ENCODE measurements around the gene C2orf49.

The C2orf49 gene

DNA sequence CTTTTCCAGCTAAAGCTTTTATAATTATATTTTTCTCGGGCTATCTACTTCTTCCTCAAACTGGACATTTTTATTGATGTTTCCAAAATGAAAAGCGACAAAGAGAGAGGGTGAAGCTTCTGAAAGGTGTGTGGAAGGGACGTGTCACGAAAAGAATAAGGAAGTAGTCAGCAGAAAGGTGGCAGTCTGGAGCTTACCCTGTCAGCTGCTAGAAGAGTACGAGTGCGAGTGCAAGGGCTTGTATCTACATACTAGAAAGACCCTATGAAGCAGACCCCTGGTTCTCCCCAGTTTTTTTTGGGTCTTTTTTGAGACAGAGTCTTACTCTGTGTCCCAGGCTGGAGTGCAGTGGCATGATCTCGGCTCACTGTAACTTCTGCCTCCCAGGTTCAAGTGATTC lies 46.9 kb downstream of the C2orf49 start:
- no peak for DNase-seq

DNA sequence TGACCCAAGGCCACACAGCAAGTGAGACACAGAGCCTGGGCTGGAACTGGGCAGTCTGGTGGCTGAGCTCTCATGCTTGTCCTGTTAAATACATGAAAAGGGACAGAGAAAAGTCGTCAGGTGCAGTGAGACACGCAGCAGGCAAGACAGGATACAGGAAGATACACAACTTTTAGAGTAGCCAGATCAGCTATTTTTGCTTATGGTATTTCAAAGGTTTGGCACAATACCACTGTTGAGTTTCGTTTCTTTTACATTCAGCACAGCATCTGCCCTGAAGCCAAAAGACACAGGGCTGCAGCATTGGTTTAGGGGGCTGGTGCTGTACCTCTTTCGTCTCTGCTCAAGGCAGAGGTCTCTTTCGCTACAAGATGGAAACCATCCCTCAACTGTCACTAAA lies 47.5 kb downstream of the C2orf49 start:
- no peak for DNase-seq

DNA sequence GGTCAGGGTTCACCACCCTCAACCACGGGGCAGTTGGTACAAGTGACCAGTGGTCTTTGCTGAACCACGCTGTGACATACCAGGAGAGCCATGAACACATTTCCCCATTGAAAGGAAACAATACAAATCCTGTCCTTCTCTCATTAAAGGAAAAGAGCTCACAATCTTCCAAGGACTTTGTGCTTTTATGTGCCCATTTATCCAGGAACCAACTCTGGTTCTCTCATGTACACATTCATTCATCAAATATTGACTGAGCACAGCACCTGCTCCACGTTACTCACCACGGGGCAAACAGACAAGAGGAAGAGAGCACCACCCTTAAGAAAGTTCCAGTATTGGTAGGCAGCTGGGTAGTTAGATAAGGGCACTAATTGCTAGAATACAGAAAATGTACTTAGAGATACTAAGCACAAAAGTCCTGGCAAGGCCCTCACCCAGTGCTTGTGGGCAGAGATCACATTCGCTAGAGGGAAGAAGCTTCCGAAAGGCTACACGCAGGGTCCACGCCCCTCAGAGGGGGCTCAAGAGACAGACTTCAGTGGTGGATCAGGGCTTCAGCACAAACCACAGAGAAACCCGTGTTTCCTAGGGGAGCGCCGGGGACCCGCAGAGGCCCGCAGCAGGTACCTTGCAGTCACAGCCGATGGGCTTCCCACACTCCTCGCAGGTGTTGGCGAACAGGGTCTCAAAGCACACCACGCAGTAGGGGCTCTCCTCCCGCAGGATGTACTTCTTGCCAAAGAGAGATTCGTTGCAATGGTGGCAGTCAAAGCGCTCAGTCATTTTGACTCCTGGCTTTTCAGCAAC lies 48.6 kb downstream of the C2orf49 start:
- no peak for DNase-seq

DNA sequence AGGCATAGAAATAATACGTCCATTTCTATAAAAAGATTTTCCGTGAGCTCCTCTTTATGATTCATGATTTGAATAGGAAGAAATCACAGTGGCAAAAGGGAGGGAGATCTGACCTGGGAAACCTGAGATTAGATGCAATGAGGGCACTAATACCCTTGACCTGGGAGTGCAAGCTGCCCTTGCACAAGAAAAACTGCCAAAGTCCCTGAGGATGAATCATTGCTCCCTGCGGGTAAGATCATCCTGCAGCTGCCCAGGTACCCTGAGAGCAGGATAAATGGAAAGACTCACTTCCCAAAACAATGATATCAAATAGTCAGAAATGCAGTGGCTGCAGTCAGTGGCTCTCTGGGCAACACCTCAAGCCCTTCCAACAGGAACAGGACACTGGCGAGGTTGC lies 49.9 kb downstream of the C2orf49 start:
- DNase-seq, result no peak

DNA sequence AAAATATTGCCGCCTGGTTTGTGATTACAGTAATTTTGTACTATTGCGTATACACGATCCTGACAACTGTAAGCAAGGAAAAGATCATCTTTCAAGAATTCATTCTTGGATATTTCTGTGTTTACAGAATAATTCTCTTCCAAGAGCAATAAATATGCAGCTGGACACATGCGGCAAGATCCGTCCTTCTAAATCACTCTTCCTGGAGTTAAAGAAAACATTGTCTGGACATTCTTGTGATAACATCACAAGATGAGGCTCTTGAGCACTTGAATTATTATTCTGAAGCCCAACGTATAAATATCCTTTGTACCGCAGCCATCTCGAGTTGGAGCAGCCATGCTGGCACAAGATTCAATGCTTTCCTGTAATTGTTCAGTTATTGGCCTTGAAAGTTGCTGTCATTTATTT lies 51.6 kb downstream of the C2orf49 start:
- DNase-seq, result no peak

DNA sequence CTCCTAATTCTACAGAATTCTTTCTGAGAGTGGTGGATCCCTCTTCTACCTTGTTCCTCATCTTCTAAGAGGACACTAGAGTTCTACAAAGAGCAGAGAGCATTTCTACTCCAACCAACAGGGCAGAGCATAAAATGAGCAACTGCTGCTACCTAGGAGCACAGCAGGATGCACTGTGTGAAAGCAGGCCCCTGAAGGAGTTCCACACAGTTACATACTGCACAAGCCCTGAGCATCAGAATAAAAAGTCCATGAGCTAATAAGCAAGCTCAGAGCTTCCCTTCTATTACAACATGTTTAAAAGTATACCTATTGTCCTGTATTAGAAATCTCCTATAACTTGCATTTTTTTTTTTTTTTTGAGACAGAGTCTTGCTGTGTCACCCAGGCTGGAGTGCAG lies 53.1 kb downstream of the C2orf49 start:
- no peak for DNase-seq

DNA sequence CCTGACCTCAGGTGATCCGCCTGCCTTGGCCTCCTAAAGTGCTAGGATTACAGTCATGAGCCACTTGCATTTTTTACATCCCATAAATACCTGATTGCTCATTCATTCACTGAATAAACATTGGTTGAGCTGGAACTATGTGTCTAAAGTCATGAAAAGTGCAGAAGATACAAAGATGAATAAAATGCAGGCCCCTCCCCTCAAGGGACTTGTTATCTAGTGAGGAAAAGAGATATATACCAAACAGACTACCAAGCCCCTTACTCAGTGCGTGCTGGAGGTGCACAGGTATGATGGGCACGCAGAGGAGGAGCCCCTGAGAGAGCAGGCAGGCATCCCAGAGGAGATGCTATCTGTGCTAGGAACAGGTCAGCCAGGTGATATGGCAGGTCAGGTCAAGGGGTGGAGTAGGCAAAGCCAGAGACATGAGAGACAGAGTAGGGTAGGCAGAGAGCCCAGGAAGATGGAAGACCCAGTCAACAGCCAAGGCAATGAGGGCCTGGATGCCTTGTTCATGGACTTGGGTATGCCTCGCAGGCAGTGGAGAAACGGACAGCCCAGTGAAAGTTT lies 53.8 kb downstream of the C2orf49 start:
- DNase-seq, result no peak

DNA sequence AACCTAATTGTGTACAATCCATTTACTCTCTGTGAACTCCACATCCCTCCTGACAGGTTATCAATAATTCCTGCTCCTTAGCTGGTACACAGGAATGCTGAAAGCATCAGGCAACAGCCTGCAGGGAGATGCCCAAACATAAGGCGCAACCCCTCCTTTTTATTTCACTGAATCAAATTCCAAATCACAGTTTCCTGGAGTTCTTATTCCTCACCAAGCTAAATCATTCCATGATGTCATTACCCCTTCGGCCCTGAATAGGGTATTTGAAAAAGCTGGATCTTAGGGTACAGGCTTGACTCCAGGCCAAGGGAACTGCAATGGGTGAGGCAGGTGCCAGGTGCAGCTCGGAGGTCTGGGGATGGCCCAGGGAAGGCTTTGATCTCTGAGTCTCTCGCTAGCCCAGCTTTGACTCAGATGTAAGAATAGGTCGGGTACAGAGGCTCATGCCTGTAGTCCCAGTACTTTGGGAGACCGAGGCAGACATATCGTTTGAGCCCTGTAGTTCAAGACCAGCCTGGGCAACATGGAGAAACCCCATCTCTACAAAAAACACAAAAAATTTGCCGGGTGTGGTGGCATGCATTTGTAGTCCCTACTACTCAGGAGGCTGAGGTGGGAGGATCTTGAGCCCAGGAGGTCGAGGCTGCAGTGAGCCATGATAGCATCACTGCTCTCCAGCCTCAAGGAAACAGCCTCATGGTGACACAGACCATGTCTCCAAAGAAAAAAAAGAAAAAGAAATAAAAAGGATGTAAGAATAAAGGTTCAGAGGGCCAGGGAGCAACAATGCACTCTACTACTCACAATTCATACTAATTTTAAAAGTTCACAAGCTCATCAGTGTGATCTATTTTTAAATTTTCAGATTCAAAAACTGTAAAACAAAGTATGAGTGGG lies 54.7 kb downstream of the C2orf49 start:
- no peak for DNase-seq

DNA sequence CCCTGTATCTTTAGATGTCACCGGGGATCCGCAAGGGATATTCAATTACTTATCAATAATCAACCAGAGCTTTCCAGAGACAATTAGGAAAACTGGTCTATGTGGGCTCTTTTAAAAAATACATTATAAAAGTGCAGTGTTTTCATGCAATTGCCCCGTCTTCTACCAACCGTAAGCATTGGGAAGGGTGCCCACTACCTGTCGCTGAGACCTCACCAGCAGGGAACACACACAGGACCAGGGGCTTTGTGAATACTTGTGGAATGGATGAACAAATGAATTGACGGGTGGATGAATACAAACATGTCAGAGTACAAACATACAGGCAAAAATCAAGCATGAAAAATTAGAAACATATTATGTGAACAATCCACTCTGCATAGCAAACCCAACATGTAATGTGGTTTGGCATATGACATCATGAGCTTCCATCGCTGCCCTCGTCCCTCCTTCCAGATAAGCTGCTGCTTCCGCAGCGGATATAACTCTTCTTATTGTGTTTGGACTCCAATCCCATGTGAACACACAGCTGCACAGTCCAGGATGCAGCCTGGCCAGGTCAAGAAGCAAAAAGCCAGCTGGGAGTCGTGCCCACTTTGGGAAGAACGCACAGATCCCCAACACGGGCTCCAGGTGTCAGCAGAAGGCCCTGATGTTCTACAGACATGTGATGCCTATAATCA lies 56.2 kb downstream of the C2orf49 start:
- no peak for DNase-seq

DNA sequence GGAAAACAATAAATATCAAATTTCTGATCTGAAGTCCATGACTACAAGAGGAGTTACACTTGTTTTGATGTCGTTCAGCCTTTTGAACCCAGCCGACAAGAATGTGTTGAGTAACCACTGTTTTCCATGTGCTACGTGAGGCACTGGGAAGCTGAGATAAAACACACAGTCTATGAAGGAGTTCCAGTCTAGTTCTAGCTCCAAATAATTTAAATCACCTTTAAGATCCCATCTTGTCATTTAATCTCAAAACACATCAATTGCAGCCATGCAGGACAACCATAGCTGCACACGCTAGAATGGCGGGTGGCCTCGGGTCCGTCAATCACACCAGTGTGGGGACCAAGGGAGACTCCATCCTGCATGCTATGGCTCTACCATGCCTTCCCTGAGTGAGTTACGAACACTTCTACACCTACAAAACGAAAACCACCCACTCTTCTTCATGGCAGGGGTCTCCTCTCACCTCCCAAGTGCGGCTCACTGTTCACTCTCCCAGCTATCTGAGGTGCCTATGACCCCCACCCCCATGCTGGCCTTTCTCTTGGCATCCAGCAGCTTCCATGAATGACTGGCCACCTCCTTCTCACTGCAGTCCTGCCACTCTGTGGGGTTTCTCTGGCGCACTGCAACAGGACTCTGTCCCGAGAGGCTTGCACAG lies 57.7 kb downstream of the C2orf49 start:
- no peak for DNase-seq

DNA sequence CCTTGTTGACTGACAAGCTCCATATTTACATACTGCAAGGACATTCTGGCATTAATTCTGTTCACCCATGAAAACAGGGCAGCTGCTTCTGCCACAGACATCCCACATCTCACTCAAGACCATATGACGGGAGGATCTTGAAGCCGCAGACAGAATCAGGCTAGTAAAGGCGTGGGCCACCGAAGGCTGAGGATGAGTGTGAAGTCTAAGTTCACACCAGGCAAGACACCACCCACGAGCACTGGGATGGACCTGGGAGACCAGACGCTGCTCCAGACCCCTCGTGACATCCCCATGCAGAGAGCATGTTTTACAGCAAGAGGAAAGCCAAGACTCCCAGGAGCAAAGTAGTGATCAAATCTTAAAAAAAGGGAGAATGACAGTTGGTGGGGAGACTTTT lies 58.4 kb downstream of the C2orf49 start:
- DNase-seq, result no peak

DNA sequence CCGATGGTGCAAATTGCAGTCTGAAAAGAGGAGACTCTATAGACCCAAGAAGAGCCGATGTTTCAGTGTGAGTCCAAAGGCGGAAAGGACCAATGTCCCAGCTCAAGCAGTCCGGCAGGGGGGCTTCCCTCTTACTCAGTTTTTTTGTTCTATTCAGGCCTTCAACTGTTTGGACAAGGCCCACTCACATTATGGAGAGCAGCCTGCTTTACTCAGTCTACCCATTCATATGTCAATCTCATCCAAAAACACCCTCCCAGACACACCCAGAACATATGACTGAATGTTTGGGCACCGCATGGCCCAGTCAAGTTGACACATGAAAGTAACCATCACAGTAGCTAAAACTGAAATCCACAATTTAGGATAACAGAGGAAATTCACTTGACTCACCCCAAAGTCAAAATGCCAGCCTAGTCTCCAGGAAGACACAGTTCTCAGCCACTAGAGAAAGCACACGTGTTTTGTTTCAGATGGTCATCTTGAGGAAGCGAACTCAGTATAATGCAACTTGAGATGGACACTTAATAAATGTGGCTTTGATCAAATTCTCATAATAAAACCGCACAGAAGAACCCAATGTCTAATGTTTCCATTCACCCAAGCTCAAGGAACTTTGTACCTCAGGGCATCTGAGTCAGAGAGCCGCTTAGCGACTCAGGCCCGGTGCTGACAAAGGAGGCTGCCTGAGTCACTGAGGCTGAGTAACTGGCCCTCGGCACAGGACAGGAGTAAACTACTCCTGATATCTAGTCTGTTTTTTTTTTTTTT lies 59.1 kb downstream of the C2orf49 start:
- DNase-seq, result peak; percentile 63

DNA sequence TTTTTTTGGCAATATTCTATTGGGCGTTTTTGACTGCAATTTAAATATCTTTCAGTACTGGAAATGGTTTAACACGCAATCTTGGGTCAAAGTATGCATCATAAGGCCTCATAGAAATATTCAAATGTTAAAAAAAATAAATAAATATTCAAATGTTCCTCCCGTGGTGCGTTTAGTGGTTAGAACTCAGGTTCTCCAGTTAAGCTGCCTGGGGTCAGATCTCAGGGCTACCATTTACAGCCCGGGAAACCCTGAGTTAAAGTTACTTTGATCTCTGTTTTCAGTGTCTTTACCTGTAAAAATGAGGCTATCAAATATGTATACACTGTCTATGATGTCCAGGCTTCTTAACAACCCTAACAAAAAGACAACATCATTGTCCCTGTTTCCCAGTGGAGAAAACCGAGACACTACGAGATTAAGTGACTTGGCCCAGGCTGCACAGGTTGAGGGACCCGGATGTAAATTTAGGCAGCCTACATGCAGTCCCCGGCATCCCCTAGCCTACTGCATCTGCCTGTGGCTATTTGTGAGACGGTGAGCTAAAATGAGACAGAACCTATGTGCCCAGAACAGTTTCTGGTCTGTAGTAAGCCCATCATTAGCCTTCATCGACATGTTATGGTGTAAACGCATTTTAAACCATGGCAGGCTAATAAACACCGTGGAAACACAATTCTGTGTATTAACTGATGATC lies 59.8 kb downstream of the C2orf49 start:
- DNase-seq, result no peak

DNA sequence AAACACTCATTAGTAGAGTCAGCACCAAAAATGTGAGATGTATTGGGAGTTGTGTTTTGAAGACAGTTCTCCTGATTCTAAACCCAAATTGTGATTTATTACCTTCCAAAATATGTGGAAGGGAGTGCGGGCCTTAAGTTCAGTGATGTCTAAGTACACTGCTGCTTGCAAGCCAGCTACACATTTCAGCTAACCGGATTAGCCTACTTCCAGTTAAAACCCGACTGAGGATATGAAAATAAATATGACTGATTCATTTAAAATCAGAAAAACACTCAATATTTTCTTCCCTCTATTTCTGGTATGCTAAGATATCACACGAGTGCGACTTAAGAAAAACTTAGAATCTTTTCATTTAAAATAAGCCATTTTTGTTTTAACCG lies 60.6 kb downstream of the C2orf49 start:
- DNase-seq, result no peak

DNA sequence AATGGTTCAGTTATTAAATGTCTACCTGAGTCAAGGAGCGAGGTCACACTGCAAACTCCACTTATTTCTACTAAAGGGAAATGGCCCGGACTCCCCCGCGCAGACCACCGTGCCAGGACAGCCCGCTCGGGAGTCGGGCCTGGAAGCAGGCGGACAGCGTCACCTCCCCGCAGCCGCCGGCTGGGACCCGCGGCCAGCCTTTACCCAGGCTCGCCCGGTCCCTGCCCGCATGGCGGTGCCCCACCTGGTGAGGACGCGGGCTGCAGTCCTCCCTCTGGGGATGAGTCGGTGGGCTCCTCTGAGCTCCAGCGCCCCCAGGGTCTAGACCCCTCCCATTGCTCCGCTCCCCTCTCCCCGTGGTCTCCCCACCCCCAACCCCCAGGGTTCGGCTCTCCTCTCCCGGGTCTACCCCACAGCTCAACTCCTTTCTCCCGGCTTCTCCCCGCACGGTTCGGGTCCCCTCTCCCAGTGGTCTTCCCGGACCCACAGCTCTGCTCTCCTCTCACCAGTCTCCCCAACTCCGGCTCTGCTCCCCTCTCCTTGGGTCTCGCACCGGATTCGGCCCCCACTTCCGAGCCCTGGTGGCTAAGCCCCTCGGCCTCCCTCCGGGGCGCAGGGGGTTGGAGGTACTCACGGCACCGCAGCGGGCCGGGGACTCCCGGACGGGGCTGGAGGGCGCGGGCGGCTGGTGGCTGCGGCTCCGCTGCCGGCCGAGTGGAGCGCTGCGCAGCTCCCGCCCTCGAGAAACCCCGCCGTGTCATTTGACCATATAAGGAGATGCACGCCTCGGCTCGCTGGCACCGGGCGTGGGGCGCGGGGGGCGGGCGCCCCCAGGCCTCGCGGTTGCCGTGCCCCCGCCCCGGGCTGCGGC lies 61.2 kb downstream of the C2orf49 start, which contains the start of gene FHL2:
FHL2 (minus strand) TSS at position 716 of the 871 bp plus-strand sequence. CDS start 12,535 bp downstream, outside the sequence.
- DNase-seq, result peak; percentile 75

Data from activated naive CD4-positive, alpha-beta T cell treated with anti-CD3 and anti-CD28 coated beads, Interleukin-2, amount 50 U/mL, for 16 hours (primary cell).